ENCODE results near the gene RASA3. TPM values are rescaled to one million over a fixed set of nuclear protein-coding genes. Genes with fewer than 3 reads are reported as not detected.
A peak's percentile ranks its signal among the peaks of the same experiment; 100 is the strongest.

The RASA3 gene
- polyA plus RNA-seq, 1 experiment: 31.4 TPM

- H3K27me3 ChIP-seq (ENCODE audit: control insufficient read depth, insufficient read depth, low read length): no peaks in the 10 kb centered on the region
- H3K4me3 ChIP-seq (ENCODE audit: low read depth, low read length): no peak overlapping the region
- no peak for DNase-seq (ENCODE audit: low read depth)
- ChIA-PET POLR2A (interaction anchor here (1.0 kb wide), 1 partner anchor 30 kb away, joined by 3 read pairs; no protein-coding TSS in a partner anchor), CTCF (interaction anchor here (0.6 to 1.2 kb wide), 2 partner anchors 12 to 63 kb away, joined by 3 read pairs; no protein-coding TSS in a partner anchor)
- peaks cover 8% of the 10 kb centered on the region for H3K36me3 ChIP-seq (ENCODE audit: control insufficient read depth, insufficient read depth, low read length)
- TF ChIP-seq, protein P1, sequence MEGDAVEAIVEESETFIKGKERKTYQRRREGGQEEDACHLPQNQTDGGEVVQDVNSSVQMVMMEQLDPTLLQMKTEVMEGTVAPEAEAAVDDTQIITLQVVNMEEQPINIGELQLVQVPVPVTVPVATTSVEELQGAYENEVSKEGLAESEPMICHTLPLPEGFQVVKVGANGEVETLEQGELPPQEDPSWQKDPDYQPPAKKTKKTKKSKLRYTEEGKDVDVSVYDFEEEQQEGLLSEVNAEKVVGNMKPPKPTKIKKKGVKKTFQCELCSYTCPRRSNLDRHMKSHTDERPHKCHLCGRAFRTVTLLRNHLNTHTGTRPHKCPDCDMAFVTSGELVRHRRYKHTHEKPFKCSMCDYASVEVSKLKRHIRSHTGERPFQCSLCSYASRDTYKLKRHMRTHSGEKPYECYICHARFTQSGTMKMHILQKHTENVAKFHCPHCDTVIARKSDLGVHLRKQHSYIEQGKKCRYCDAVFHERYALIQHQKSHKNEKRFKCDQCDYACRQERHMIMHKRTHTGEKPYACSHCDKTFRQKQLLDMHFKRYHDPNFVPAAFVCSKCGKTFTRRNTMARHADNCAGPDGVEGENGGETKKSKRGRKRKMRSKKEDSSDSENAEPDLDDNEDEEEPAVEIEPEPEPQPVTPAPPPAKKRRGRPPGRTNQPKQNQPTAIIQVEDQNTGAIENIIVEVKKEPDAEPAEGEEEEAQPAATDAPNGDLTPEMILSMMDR (IDR thresholded peaks at IDR 0.05; ENCODE audit: insufficient read depth, low read depth, low read length): no peak
Measured at GRCh38 chr13:114068656-114069318, 63.6 kb downstream of the RASA3 start.

GRCh38 chr13:114067886-114068651 lies 64.4 kb downstream of the RASA3 start:
- no peak overlapping the region for H3K4me3 ChIP-seq (ENCODE audit: low read depth, low read length)
- CTCF ChIA-PET: interaction anchor here (0.9 to 1.2 kb wide), 3 partner anchors 10 to 121 kb away, joined by 3 read pairs; no protein-coding TSS in a partner anchor
- no peak for DNase-seq (ENCODE audit: low read depth)

DNA sequence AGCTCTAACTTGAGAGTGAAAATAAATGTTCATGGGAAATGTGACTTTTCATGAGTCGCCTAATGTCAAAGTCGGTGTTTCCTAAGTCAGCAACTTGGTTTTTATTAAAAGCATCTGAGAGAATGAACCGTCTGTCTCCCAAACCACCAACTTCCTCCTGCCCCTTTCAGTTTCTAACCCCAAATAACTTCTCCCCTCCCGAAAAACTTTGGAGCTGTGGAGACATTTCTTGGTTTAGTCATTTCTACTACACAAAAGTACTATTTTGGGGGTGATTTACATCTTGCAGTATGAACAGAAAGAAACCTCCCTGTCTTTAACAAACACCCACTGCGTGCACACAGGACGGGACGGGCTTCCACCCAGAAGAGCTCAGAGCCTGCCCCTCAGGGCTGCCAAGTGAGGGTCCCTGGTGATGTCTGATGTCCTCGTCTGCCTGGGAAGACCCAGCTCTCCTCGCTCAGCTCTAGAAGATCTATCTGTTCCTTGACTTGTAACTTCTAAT lies 65.0 kb downstream of the RASA3 start:
- no peak overlapping the region for H3K4me3 ChIP-seq (ENCODE audit: low read depth, low read length)
- POLR2A ChIA-PET: interaction anchor here (0.8 to 1.0 kb wide), 2 partner anchors 12 to 51 kb away, joined by 4 to 6 read pairs; no protein-coding TSS in a partner anchor
- TF ChIP-seq, protein P1 (IDR thresholded peaks at IDR 0.05; ENCODE audit: insufficient read depth, low read depth, low read length): no peak
- CTCF ChIA-PET: interaction anchor here (0.9 to 1.2 kb wide), 3 partner anchors 10 to 120 kb away, joined by 3 read pairs; no protein-coding TSS in a partner anchor
- H3K27me3 ChIP-seq (ENCODE audit: control insufficient read depth, insufficient read depth, low read length): no peaks in the 10 kb centered on the region
- DNase-seq (ENCODE audit: low read depth): peak; percentile 78
- H3K36me3 ChIP-seq (ENCODE audit: control insufficient read depth, insufficient read depth, low read length): peaks cover 6% of the 10 kb centered on the region

More at GRCh38 chr13:114067886-114068651, 64.4 kb downstream of the RASA3 start:
- TF ChIP-seq, protein P1 (IDR thresholded peaks at IDR 0.05; ENCODE audit: insufficient read depth, low read depth, low read length): no peak
- peaks cover 6% of the 10 kb centered on the region for H3K36me3 ChIP-seq (ENCODE audit: control insufficient read depth, insufficient read depth, low read length)
- no peaks in the 10 kb centered on the region for H3K27me3 ChIP-seq (ENCODE audit: control insufficient read depth, insufficient read depth, low read length)
- POLR2A ChIA-PET: interaction anchor here (0.8 to 1.0 kb wide), 2 partner anchors 11 to 51 kb away, joined by 4 to 6 read pairs; no protein-coding TSS in a partner anchor

DNA sequence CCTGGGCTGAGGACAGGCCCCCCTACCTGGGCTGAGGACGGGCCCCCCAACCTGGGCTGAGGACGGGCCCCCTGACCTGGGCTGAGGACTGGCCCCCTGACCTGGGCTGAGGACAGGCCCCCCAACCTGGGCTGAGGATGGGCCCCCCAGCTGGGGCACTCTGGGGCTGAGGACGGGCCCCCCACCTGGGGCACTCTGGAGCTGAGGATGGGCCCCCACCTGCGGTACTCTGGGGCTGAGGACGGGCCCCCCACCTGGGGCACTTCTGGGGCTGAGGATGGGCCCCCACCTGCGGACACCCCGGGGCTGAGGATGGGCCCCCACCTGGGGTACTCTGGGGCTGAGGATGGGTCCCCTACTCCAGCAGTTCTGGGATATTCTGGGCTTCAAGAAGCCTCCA lies 65.5 kb downstream of the RASA3 start:
- Histone ChIP-seq H3K4me3 (ENCODE audit: low read depth, low read length) (no peak overlapping the region), H3K27me3 (ENCODE audit: control insufficient read depth, insufficient read depth, low read length) (no peaks in the 10 kb centered on the region), H3K36me3 (ENCODE audit: control insufficient read depth, insufficient read depth, low read length) (peaks cover 5% of the 10 kb centered on the region)
- POLR2A ChIA-PET: interaction anchor here (0.8 to 1.0 kb wide), 2 partner anchors 12 to 52 kb away, joined by 4 to 6 read pairs; no protein-coding TSS in a partner anchor
- CTCF ChIA-PET: interaction anchor here (0.9 to 1.0 kb wide), 2 partner anchors 11 to 120 kb away, joined by 3 read pairs; no protein-coding TSS in a partner anchor
- TF ChIP-seq, protein P1 (IDR thresholded peaks at IDR 0.05; ENCODE audit: insufficient read depth, low read depth, low read length): no peak
- no peak for DNase-seq (ENCODE audit: low read depth)

Measured in BJ (cell line).